Thyroid gland (tissue), 4 donors: ENCODE measurements around the gene RELL2.

ENCODE experiments used
- POLR2A ChIP-seq, 2 donors: fragments of 450-650 bp; IDR thresholded peaks; one replicate each; pipeline ENCODE4 v1.6.1; 2017; ENCODE audit warnings: antibody characterized with exemption in 2 of 2, mild to moderate bottlenecking in 2 of 2, moderate library complexity in 1 of 2
- TF ChIP-seq, protein P1 (sequence below), 6 experiments: fragments of 200-600 bp in 3 of 6; fragments of 450-650 bp in 3 of 6; sonication (generic) in 3 of 6; IDR thresholded peaks; one replicate each; pipeline ENCODE4 v1.5.1; 2016 to 2019; ENCODE audit warnings: antibody characterized with exemption in 6 of 6, mild to moderate bottlenecking in 2 of 6, inconsistent platforms in 1 of 6, moderate library complexity in 1 of 6

DNA sequence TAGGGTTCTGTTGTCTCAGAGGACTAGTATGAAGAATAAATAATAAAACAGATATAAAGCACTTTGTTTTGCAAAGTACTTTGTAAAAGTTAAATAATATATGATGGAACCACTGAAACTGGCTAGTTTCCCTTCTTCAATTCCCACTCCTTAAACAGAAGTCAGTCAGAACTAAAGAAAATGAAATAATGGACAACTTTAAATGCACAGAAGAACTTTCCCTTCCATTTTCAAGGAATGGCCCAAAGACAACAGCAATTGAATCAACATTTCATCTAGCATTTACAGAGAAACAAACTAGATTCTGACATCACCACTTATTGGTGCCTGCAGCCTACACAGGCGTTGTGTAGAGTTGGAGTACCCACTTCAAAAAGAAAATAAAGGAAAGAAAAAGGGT is 34.2 kb upstream of the RELL2 start:
- TF ChIP-seq, protein P1, sequence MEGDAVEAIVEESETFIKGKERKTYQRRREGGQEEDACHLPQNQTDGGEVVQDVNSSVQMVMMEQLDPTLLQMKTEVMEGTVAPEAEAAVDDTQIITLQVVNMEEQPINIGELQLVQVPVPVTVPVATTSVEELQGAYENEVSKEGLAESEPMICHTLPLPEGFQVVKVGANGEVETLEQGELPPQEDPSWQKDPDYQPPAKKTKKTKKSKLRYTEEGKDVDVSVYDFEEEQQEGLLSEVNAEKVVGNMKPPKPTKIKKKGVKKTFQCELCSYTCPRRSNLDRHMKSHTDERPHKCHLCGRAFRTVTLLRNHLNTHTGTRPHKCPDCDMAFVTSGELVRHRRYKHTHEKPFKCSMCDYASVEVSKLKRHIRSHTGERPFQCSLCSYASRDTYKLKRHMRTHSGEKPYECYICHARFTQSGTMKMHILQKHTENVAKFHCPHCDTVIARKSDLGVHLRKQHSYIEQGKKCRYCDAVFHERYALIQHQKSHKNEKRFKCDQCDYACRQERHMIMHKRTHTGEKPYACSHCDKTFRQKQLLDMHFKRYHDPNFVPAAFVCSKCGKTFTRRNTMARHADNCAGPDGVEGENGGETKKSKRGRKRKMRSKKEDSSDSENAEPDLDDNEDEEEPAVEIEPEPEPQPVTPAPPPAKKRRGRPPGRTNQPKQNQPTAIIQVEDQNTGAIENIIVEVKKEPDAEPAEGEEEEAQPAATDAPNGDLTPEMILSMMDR (IDR thresholded peaks at IDR 0.05), result no peak
- no peak for TF ChIP-seq POLR2A (IDR thresholded peaks at IDR 0.05)
